IPS-18a (cell line): ENCODE results near the gene YES1.

Source experiments
- H3K27ac ChIP-seq: one replicate; pipeline ENCODE4 v1.5.1; 2013; ENCODE audit warnings: low read length
- H3K27me3 ChIP-seq: one replicate; pipeline ENCODE4 v1.6.1; 2013; ENCODE audit warnings: mild to moderate bottlenecking, low read length; ENCODE audit not compliant: control insufficient read depth, insufficient read depth
- H3K36me3 ChIP-seq: one replicate; pipeline ENCODE4 v1.6.1; 2013; ENCODE audit warnings: low read depth, low read length; ENCODE audit not compliant: control insufficient read depth
- H3K4me1 ChIP-seq: one replicate; pipeline ENCODE4 v1.6.1; 2013; ENCODE audit warnings: low read depth, low read length; ENCODE audit not compliant: control insufficient read depth
- H3K4me3 ChIP-seq: one replicate; pipeline ENCODE4 v1.5.1; 2013; ENCODE audit warnings: low read length
- H3K9ac ChIP-seq: one replicate; pipeline ENCODE4 v1.6.1; 2013; ENCODE audit warnings: mild to moderate bottlenecking, low read length, moderate library complexity
- H3K9me3 ChIP-seq: one replicate; pipeline ENCODE4 v1.6.1; 2013; ENCODE audit warnings: low read depth, low read length; ENCODE audit not compliant: control insufficient read depth

YES1 gene

DNA sequence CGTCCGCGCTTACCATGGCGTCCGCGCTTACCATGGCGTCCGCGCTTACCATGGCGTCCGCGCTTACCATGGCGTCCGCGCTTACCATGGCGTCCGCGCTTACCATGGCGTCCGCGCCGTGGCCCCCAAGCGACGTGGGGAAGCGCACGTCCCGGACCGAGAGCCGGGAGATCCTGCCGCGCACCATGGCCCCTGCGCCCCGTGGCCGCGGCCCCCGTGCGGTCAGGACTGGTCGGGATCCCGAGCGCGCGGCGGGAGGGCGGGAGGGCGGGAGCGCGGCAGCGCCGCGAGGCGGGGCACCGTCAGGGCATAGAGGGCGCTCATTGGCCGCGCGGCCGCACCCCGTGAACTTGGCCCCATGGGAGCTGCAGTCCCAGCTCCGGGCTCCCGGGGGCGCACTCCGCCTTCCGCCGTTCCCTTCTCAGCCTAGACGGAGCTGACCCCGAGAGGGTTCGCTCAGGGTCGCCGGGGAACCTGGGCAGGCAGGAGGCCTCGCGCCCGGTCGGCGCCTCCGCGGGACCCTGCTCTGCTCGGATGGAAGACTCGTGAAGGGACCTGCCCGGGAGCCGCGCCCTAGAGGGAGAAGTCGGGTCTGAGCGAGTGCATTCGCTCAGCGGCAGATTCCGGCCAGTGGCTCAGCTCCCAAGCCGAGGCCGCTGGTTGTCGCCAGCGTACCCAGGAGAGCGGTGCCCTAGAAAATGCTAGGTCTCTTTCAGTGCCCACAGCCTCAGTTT is 99.5 kb downstream of the YES1 start, which contains the start of gene ENOSF1:
Gene ENOSF1, minus strand, starts transcription at position 230 of the 734 bp plus-strand sequence. Its CDS starts 43 bp downstream, at position 187.
- Histone ChIP-seq H3K4me3 (peak within 1 kb of the TSS; percentile 92), H3K4me1 (peaks cover 6% of the 10 kb centered on the region), H3K9ac (peak within 1 kb of the TSS; percentile 81), H3K9me3 (no peaks in the 10 kb centered on the region), H3K27ac (no peak within 1 kb of the TSS), H3K27me3 (peaks cover 6% of the 10 kb centered on the region), H3K36me3 (no peaks in the 10 kb centered on the region)

DNA sequence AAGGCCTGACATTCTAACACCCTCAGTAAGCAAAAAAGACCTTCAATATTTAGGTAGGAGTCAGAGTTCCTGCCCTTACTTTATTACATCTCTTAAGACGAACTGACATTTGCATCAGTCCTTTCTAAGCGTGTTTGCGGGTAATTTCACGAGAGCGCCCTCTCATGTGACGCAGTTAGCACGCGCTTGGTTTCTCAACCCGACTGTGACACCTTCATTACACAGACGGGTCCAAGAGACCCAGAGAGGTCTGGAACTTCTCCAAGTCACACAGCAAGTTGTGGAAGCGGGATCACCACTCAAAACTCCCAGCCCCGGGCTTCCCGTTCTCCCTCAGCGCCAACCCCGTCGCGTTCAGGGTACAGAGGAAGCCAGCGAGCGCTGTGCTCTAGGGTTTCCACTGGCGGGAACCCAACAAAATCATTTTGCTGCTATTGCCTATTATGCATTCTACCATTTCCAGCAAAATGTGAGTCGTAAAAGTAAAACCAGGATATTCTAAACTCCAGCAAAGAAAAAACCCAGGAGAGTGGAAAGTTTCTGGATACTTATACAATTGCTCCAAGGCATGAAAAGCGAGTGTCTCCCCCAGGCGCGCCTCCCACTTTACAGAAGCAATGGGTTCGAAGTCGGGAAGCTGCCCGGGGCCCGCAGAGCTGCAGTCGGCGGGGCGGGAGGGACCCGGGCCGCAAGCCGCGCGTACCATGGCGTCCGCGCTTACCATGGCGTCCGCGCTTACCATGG is 100.2 kb downstream of the YES1 start:
- Histone ChIP-seq H3K36me3 (no peaks in the 10 kb centered on the region), H3K9me3 (no peaks in the 10 kb centered on the region), H3K4me3 (peak overlapping the region; percentile 92), H3K27me3 (peaks cover 6% of the 10 kb centered on the region), H3K9ac (peak overlapping the region; percentile 81), H3K4me1 (peaks cover 6% of the 10 kb centered on the region), H3K27ac (no peak overlapping the region)

- Histone ChIP-seq H3K4me3 (peak overlapping the region; percentile 92), H3K36me3 (no peaks in the 10 kb centered on the region), H3K27me3 (peaks cover 6% of the 10 kb centered on the region), H3K9ac (peak overlapping the region; percentile 81), H3K4me1 (peaks cover 6% of the 10 kb centered on the region), H3K9me3 (no peaks in the 10 kb centered on the region), H3K27ac (no peak overlapping the region)
Measured at GRCh38 chr18:711310-711656, 100.8 kb downstream of the YES1 start.

DNA sequence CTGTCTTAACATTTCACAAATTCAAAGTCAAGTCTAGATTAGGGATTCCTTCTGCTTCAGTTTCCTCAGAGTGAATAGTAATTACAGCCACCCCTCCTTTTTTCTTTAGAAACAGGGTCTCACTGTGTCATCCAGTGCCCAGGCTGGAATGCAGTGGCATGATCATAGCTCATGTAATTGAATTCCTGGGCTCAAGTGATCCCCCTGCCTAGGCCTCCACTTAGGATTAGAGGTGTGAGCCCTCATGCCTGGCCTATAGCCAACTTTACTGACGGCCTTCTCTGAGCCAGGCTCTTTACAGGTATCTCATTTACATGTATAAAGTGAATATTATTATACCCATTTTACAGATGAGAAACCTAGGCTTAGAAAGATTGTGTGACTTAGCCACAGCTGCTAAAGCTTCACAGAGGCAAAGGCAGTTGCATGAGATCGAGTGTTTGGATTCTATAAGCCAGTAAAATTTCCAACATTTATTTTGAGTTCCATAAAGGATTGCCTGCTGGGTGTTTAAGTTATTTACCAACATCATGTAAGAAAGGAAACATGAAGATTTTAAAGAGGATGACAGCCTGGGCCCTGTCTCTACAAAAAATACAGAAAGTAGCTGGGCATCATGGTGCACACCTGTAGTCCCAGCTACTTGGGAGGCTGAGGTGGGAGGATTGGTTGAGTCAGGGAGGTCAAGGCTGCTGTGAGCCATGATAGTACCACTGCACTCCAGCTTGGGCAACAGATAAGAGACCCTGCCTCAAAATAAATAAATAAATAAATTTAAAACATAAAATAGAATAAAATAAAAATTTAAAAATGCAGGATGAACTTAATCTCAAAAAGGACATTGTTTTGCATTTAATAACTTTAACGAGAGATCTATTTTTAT is 101.4 kb downstream of the YES1 start:
- H3K4me3 ChIP-seq = peak overlapping the region; percentile 92
- no peaks in the 10 kb centered on the region for H3K36me3 ChIP-seq
- no peaks in the 10 kb centered on the region for H3K9me3 ChIP-seq
- no peak overlapping the region for H3K9ac ChIP-seq
- H3K4me1 ChIP-seq = peaks cover 6% of the 10 kb centered on the region
- H3K27me3 ChIP-seq = peaks cover 6% of the 10 kb centered on the region
- H3K27ac ChIP-seq = no peak overlapping the region

GRCh38 chr18:709771-710170 is 102.3 kb downstream of the YES1 start:
- no peak overlapping the region for H3K4me3 ChIP-seq
- no peaks in the 10 kb centered on the region for H3K9me3 ChIP-seq

GRCh38 chr18:708096-708495 is 103.9 kb downstream of the YES1 start:
- H3K27ac ChIP-seq = no peak overlapping the region
- no peak overlapping the region for H3K4me3 ChIP-seq
- H3K36me3 ChIP-seq = peaks cover 9% of the 10 kb centered on the region
- H3K9ac ChIP-seq = no peak overlapping the region
- H3K4me1 ChIP-seq = peaks cover 6% of the 10 kb centered on the region
- peaks cover 6% of the 10 kb centered on the region for H3K27me3 ChIP-seq
- H3K9me3 ChIP-seq = no peaks in the 10 kb centered on the region

More at GRCh38 chr18:709771-710170, 102.3 kb downstream of the YES1 start:
- peaks cover 4% of the 10 kb centered on the region for H3K36me3 ChIP-seq
- no peak overlapping the region for H3K9ac ChIP-seq
- H3K27ac ChIP-seq = no peak overlapping the region
- H3K27me3 ChIP-seq = peaks cover 6% of the 10 kb centered on the region
- H3K4me1 ChIP-seq = peaks cover 6% of the 10 kb centered on the region

DNA sequence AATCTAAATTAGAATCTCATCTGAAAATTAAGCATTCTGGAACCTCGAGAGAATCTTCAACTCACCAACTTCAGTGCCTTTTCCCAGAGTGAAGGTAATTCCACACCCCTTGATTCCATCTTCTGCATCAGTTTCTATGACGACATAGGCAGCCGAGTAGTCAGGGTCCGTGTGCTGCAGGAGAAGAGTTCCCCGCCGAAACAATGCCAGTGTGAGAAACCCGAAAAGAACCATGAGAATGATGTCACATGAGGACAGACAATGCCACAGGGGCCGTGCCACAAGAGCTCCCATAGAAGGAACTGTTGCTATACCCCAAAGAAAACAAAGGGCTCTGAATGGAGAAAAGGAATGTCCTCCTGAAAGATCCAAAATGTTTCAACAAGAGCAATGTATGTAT is 105.6 kb downstream of the YES1 start:
- peaks cover 3% of the 10 kb centered on the region for H3K4me1 ChIP-seq
- peaks cover under 1% of the 10 kb centered on the region for H3K27me3 ChIP-seq
- no peak overlapping the region for H3K9ac ChIP-seq
- no peak overlapping the region for H3K27ac ChIP-seq
- no peaks in the 10 kb centered on the region for H3K9me3 ChIP-seq
- peaks cover 13% of the 10 kb centered on the region for H3K36me3 ChIP-seq
- H3K4me3 ChIP-seq = no peak overlapping the region

DNA sequence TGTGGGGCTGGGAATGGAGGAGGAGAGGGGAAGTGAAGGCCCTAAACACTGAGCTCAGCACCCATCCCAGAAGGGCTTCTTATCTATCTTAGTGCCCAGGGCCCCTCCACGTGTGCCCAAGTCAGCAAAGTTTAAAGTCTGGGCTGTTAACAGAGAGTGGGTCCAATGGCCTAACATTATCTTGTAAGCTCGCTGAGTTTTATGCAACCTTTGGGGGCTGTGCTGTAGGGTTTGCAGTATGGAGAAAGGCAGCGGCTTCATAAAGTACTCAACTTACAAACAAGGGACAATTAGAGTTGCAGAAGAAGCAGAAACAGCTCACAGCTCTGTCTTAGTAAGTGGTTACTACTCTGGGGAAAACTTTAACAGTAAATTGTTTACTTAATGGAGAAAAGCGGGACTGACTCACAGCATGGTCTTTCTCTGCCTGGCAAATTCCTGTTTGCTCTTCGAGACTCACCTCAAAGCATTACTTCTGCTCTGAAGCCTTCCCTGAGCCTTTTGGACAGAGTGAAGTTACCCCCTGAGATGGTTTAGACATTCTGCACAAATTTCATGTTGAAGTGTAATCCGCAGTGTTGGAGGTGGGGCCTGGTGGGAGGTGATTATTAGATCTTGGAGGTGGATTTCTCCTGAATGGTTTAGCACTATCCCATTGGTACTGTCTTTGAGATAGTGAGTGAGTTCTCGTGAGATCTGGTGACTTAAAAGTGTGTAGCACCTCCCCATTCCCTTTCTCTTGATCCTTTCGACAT is 108.7 kb downstream of the YES1 start:
- H3K4me3 ChIP-seq = no peak overlapping the region
- H3K9me3 ChIP-seq = no peaks in the 10 kb centered on the region
- no peaks in the 10 kb centered on the region for H3K27me3 ChIP-seq
- no peak overlapping the region for H3K9ac ChIP-seq
- peaks cover 13% of the 10 kb centered on the region for H3K36me3 ChIP-seq
- H3K27ac ChIP-seq = no peak overlapping the region
- no peaks in the 10 kb centered on the region for H3K4me1 ChIP-seq

DNA sequence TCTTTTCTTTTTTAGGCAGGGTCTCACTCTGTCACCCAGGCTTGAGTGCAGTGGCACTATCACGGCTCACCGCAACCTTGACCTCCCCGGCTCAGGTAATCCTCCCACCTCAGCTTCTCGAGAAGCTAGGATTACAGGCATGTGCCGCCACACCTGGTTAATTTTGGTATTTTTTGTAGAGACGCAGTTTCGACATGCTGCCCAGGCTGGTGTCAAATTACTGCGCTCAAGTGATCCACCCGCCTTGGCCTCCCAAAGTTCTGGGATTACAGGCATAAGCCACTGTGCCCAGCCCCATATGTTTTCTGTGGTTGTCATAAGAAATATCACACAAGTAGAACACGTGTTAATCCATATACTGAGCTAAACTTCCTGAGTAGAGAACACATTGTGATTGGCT is 114.2 kb downstream of the YES1 start:
- H3K27ac ChIP-seq = no peak overlapping the region
- no peaks in the 10 kb centered on the region for H3K9me3 ChIP-seq
- H3K36me3 ChIP-seq = peaks cover 6% of the 10 kb centered on the region
- H3K9ac ChIP-seq = no peak overlapping the region
- H3K4me3 ChIP-seq = no peak overlapping the region
- no peaks in the 10 kb centered on the region for H3K4me1 ChIP-seq
- no peaks in the 10 kb centered on the region for H3K27me3 ChIP-seq

DNA sequence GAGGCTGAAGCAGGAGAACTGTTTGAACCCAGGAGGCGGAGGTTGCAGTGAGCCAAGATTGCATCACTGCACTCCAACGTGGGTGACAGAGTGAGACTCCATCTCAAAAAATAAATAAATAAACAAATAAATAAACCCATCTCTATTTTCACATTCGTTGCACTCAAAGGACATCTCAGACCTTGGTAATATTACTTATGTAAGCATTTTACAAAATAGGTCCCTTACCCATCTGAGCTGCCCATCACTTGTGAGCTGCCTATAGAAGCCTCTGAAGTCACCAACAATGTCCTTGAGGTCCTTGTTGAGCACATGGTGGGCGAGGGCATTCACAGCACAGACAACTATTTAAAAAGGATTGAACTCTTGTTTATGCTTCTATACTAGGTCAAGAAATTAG is 115.0 kb downstream of the YES1 start:
- no peak overlapping the region for H3K9ac ChIP-seq
- H3K36me3 ChIP-seq = peaks cover 9% of the 10 kb centered on the region
- H3K27me3 ChIP-seq = no peaks in the 10 kb centered on the region
- no peaks in the 10 kb centered on the region for H3K9me3 ChIP-seq
- no peak overlapping the region for H3K27ac ChIP-seq
- H3K4me3 ChIP-seq = no peak overlapping the region
- H3K4me1 ChIP-seq = no peaks in the 10 kb centered on the region
